ENCODE results near the gene DYNLL2. TPM values are rescaled to one million over a fixed set of nuclear protein-coding genes. Genes with fewer than 3 reads are reported as not detected.

DYNLL2 gene
- total RNA-seq, 4 donors from 2014 or later = 13.9 to 21.3 (median 16.6) TPM

DNA sequence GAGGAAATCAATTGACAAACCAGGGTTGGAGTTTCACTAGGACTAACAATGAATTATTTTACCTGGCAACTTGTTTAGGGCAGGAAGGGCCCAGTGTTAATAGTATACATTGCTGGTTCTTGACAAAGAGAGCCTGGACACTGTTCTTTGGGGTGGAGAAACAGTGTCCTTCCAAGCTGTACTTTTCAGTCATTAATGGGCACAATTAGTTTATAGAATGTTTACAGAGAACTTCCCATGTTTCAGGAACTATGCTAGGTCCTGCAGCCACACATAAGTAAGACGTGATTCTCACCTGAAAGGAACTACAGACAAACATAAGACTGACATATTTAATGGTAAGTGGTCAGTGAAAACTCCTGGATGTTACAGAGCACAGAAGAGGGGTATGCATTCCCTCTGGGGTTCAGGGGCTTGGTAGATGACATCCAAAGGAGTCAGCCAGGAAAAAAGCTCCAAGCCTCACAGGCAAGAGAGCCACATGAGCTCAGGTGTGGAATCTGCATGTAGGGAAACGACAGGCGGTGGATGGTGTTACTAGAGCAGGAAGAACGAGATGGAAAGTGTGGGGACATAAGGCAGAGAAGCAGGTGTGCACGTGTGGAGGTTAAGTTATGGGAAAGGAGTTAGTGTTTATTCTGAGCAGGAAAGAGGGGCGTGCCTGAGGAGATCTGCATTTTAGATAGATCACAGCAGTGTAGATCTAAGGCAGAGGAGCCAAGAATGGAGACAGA is 3.8 kb upstream of the DYNLL2 start:
- H3K27me3 ChIP-seq = no peaks in the 10 kb centered on the region
- DNase-seq (ENCODE audit: low spot score in 2 of 2) = no peak
- H3K9me3 ChIP-seq = no peaks in the 10 kb centered on the region
- H3K36me3 ChIP-seq = no peaks in the 10 kb centered on the region
- no peak overlapping the region for H3K27ac ChIP-seq
- WGBS, 2 donors = 74 to 81% methylated on average over 6 of the region's 6 CpGs
- H3K4me1 ChIP-seq = peaks cover 0 to 11% (median 4%) of the 10 kb centered on the region in 4 donors
- TF ChIP-seq POLR2A (IDR thresholded peaks at IDR 0.05) (no peak), EP300 (IDR thresholded peaks at IDR 0.05) (no peak)
- TF ChIP-seq, protein P1, sequence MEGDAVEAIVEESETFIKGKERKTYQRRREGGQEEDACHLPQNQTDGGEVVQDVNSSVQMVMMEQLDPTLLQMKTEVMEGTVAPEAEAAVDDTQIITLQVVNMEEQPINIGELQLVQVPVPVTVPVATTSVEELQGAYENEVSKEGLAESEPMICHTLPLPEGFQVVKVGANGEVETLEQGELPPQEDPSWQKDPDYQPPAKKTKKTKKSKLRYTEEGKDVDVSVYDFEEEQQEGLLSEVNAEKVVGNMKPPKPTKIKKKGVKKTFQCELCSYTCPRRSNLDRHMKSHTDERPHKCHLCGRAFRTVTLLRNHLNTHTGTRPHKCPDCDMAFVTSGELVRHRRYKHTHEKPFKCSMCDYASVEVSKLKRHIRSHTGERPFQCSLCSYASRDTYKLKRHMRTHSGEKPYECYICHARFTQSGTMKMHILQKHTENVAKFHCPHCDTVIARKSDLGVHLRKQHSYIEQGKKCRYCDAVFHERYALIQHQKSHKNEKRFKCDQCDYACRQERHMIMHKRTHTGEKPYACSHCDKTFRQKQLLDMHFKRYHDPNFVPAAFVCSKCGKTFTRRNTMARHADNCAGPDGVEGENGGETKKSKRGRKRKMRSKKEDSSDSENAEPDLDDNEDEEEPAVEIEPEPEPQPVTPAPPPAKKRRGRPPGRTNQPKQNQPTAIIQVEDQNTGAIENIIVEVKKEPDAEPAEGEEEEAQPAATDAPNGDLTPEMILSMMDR (IDR thresholded peaks at IDR 0.05) = no peak
- no peak overlapping the region for H3K4me3 ChIP-seq

DNA sequence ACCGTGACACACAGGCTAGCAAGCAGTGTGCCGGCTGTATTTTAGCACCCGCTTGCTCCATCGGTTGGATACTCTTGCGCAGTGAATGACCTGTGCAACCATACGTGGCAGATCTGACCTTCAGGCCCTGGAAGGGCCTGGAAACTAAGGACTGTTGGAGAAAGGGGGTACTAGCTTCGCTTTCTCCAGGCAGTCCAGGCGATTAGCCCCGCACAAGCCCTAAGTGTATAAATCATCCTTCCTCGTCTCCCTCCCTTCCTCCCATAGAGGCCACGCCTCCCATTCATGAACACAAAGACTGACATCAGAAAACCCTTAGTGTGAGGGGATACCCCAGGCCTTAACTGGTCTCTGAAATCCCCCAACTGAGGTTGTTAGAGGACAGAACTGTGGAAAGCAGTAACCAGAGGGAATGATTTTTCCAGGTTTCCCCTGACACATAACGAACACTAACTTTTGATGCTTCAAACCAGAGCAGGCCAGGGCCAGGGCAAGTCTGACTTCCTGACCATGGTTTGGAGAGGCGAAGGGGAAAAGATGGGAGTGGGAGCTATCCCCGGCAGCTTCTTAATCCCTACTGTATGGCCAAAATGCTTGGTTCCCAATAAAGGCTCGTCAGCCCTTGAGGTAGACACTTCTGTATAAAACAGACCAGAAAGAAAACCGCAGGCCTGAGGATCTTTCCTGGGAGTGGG is 1.4 kb upstream of the DYNLL2 start:
- Histone ChIP-seq H3K4me3 (no peak overlapping the region), H3K9me3 (no peaks in the 10 kb centered on the region), H3K27ac (peak overlapping the region in 2 of 4 donors; percentile 91 to 97), H3K4me1 (peaks cover 4 to 34% (median 20%) of the 10 kb centered on the region in 4 donors), H3K27me3 (no peaks in the 10 kb centered on the region), H3K36me3 (peaks cover 0 to 2% (median 0%) of the 10 kb centered on the region in 3 donors)
- WGBS, 2 donors = 41 to 55% methylated on average over 16 of the region's 16 CpGs
- no peak for DNase-seq (ENCODE audit: low spot score in 2 of 2)
- TF ChIP-seq, protein P1 (IDR thresholded peaks at IDR 0.05) = no peak
- TF ChIP-seq EP300 (IDR thresholded peaks at IDR 0.05) = no peak
- no peak for TF ChIP-seq POLR2A (IDR thresholded peaks at IDR 0.05)

DNA sequence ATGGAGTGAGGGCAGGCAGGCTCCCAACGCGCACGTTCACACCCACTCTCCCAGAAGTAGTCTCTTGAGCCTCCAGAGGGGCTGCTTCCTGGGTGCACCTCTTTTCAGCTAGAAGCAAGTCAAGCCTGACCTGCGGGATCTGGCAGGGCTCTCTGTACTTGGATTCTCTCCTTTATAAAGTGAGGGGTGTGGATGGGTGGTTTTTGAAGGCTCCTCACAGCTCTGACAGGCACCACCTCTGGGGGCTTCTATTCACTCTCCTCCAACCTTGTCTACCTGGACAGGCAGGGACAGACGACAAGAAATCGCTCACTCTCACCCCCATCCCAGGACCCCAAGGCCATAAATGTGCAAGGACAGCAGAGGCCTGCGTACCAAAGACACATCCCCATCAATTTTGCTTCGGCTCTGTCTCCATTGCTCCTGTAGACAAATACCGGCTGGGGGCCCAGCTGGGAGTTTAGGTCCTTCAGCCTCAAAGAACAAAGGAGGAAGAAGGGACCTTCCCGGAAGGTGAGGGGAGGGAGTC is 814 bp upstream of the DYNLL2 start:
- WGBS, 2 donors = 56 to 57% methylated on average over 10 of the region's 10 CpGs
- DNase-seq (ENCODE audit: low spot score in 2 of 2) = no peak
- no peaks in the 10 kb centered on the region for H3K27me3 ChIP-seq
- H3K4me1 ChIP-seq = peaks cover 4 to 40% (median 22%) of the 10 kb centered on the region in 4 donors
- TF ChIP-seq, protein P1 (IDR thresholded peaks at IDR 0.05) = no peak
- TF ChIP-seq POLR2A (IDR thresholded peaks at IDR 0.05) (no peak), EP300 (IDR thresholded peaks at IDR 0.05) (no peak)
- peak overlapping the region; percentile 65 to 97 (median 88) for H3K27ac ChIP-seq
- peaks cover 0 to 8% (median 0%) of the 10 kb centered on the region in 3 donors for H3K36me3 ChIP-seq
- no peak overlapping the region for H3K4me3 ChIP-seq
- no peaks in the 10 kb centered on the region for H3K9me3 ChIP-seq

DNA sequence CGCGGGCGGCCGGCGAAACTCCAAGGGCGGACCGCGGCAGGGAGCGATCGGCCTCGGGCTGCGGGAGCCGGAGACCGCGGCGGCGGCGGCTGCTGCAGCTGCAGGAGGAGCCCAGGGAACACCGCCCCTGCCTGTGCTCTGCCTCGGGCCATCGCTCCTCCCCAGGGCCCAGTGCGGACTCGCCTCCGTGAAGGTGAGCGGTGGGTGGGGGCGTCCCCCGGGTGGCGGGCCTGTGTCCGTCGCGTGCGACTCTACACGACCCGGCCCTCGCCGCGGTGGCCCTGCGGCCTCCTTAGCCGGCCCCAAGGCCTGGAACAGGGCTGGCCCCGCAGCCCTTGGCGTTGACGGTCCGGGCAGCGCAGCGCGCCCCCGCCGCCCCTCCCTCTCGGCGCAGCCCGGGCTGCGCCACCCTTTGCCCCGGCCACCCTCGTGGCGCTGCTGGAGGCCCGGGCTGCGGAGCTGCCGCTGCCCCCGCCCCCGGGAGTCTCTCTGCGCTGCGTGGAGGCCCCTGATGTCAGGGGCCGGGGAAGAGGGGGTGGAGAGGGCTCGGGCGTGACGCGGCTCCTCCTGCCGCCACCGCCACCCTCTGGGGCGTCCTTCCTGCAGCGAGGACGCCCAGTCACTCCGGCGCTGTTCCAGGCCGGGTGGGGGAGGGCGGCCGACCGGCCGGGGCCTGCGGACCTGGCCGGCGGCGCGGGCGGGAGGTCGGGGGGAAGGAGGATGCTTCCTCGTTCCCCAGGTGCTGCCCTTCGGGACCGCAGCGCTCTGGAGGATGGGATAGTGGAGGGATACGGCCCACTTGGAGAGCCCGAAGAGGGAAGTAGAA is 485 bp downstream of the DYNLL2 start:
- Histone ChIP-seq H3K27me3 (no peaks in the 10 kb centered on the region), H3K9me3 (no peaks in the 10 kb centered on the region), H3K36me3 (peaks cover 0 to 21% (median 0%) of the 10 kb centered on the region in 3 donors), H3K27ac (peak overlapping the region; percentile 86 to 97 (median 96)), H3K4me3 (peak overlapping the region; percentile 77 to 100 (median 94)), H3K4me1 (peaks cover 4 to 53% (median 26%) of the 10 kb centered on the region in 4 donors)
- TF ChIP-seq EP300 (IDR thresholded peaks at IDR 0.05) = no peak
- peak in 1 of 2 donors; percentile 39 for TF ChIP-seq POLR2A (IDR thresholded peaks at IDR 0.05)
- WGBS, 2 donors = 1 to 3% methylated on average over 19 to 56 of the region's 92 CpGs
- no peak for DNase-seq (ENCODE audit: low spot score in 2 of 2)

DNA sequence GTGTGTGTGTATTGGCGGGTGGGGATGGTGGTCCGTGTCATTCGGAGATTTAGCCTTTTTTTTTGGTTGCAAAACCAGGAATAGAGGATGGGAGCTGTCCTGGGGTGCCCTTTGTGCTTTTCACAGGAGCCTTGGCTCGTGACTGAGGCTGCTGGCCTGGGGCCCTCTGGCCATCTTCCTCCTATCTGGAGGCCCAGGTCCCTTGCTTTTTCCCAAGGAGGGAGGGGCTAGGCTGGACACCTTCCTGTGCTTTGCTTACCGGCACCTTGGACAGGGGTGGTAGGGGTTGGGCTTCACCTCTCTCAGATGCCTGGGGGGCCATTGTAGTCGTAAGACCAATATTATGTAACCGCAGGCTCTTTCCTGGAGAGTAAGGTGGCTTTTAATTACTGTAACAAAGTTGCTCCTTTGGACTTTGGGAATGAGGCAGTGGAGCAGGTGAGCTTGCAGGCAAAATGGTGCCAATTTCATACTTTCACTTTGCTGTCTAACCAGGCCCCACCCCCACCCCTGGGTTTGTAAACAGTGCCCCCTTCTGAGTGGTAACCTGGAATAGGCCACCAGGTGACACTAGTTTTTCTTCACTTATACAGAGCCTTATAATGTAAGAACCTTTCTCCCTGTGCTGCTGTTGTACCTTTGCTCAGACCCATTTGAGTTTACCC is 1.2 kb downstream of the DYNLL2 start:
- TF ChIP-seq, protein P1 (IDR thresholded peaks at IDR 0.05) = peak in 1 of 5 experiments; percentile 14
- TF ChIP-seq EP300 (IDR thresholded peaks at IDR 0.05) = no peak
- peak overlapping the region; percentile 77 to 100 (median 94) for H3K4me3 ChIP-seq
- H3K27me3 ChIP-seq = no peaks in the 10 kb centered on the region
- peak in 1 of 2 donors; percentile 17 for DNase-seq (ENCODE audit: low spot score in 2 of 2)
- peak overlapping the region; percentile 86 to 97 (median 96) for H3K27ac ChIP-seq
- WGBS, 2 donors = 0 to 2% methylated on average over 7 of the region's 7 CpGs
- H3K36me3 ChIP-seq = peaks cover 0 to 29% (median 4%) of the 10 kb centered on the region in 3 donors
- no peaks in the 10 kb centered on the region for H3K9me3 ChIP-seq
- peaks cover 4 to 61% (median 28%) of the 10 kb centered on the region in 4 donors for H3K4me1 ChIP-seq

All from tibial nerve (tissue), 4 donors.